GM18508 (cell line): ENCODE data around the gene TRIP6.

Experiments used
- ATAC-seq: cut with Tn5 transposase; IDR thresholded peaks from one replicate; pipeline ENCODE4 v1.9.1; 2021; ENCODE audit warnings: moderate number of reproducible peaks; ENCODE audit not compliant: insufficient read depth, unreplicated experiment

TRIP6 gene

DNA sequence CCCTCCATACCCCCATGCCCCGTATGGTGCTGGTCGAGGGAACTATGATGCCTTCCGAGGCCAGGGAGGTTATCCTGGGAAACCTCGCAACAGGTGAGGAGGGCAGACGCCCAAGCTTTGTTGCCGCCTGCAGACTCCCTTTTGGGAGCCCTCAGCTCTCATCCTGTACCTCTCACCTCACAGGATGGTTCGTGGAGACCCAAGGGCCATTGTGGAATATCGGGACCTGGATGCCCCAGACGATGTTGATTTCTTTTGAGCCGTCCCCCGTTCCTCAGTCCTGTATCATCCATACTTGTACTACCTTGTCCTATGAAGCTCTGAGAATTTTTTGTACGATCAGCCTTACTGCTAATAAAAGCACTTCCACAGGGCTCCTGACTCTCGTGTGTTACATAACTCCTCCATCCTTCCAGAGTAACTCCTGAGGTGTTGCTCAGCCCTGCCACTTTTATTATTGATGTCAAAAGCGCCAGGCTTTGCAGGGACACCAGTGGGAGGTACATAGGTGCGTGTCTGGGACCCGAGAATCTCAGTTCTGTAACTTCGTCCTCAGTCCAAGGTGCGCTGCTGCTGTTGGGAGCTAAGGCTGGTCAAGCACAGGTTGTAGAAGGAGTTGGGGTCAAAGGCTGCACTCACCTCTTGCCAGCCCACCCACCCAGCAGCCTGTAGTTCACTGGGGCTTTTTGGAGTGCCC is 21.3 kb downstream of the TRIP6 start:
- ATAC-seq: no peak

GRCh38 chr7:100888988-100889750 is 22.0 kb downstream of the TRIP6 start, which contains the start of gene UFSP1:
Gene UFSP1, minus strand, starts transcription at chr7:100889715. Its CDS starts 444 bp downstream, at chr7:100889271.
- no peak for ATAC-seq

DNA sequence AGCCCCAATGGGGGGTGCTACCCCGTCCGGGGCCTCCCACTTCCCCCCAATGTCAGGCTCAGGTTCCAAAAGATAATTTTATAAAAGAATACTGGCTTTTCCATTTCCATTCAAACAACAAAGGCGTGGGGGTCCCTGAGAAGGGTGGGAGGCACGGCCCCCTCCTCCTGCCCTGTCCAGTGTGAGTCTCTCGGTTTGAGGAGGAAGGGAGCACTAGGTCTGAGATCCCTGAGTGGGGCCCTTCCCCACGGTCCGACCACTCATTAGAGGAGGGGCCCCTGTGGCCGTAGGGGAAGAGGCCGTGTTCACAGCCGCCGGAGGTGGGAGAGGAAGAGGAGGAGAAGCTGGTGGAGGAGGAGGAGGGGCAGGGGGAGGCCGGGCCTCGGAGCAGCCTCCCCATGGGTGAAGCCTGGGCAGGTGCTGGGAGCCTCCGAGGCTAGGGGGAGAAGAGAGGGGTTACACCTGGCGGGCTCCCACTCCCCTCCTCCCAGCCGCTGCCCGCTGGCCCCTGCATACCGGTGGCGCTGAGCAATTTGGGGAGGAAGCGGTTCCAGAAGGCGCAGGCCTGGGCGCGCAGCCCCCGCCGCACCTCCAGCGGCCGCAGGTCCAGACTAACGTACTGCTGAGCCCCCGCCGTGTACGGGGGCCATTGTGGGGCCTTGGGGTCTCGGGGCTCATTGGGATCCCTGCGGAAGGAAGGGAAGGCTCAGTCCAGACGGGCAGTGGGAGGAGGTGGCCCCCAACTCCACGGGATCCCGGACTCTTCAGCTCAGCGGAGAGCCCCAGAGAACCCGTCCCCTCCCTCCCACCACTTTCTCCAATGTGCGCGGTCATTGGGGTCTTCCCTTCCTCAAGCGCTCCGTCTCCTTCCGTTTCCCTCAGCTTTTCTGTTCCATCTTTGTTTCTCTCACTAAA is 23.7 kb downstream of the TRIP6 start:
- no peak for ATAC-seq

- no peak for ATAC-seq
Measured at GRCh38 chr7:100891568-100892247, 24.5 kb downstream of the TRIP6 start.

- no peak for ATAC-seq
Measured at GRCh38 chr7:100892364-100893317, 25.5 kb downstream of the TRIP6 start.

DNA sequence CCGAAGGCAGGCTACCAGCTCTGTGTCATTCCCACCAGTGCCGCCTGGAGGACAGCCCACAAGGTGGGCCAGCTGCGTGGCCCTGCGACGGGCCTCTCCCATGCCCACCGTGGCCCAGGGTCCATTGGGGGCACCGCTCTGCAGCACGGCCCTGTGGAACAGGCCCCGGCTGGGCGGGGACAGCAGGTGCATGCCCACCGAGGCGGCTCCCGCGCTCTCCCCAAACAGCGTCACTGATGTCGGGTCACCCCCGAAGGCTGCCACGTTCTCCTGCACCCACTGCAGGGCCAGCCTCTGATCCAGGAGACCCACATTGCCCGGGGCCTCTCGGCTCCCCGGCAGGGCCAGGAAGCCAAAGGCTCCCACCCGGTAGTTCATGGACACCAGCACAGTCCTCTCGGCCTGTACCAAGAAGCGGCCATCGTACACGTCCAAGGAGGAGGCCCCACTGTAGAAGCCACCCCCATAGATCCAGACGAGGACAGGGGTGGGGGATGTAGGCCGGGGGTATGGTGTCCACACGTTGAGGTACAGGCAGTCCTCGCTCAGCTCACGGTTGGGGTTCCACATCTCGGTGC is 26.2 kb downstream of the TRIP6 start:
- ATAC-seq: no peak

DNA sequence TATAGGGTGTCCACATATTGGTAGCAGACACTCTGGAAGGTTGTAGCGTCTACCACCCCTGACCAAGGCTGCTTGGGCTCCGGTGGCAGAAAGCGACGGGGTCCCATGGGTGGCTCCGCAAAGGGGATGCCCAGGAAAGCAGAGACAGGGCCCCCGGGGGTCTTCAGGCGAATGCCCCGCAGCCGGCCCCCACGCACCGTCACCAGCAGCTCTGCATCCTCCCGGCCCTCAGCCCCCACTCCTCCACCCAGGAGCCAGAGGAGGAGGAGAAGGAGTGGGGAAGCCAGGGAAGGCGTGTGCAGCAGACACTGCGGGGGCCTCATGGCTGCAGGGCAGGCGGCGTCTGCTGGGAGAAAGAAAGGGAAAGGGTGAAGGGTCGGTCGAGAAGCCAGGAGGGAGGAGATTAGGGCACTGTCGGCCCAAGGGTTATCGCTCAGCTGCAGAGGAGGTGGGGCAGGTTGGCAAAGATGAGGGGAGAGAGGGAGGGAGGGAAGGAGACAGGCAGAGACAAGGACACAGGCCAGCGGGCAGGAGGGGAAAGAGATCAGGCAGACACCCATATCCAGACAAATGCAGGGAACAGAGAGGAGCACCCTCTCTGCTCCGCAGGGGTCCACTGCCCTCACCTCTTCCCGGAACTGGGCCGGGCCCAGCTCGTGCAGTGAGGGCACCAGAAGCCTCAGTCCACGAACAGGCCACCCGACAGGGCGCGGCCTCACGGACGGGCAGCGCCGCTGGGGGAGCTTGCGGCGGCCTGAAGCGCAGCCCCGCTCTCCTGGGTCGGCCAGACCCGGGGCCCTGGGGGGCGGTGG is 26.9 kb downstream of the TRIP6 start:
- ATAC-seq: no peak

DNA sequence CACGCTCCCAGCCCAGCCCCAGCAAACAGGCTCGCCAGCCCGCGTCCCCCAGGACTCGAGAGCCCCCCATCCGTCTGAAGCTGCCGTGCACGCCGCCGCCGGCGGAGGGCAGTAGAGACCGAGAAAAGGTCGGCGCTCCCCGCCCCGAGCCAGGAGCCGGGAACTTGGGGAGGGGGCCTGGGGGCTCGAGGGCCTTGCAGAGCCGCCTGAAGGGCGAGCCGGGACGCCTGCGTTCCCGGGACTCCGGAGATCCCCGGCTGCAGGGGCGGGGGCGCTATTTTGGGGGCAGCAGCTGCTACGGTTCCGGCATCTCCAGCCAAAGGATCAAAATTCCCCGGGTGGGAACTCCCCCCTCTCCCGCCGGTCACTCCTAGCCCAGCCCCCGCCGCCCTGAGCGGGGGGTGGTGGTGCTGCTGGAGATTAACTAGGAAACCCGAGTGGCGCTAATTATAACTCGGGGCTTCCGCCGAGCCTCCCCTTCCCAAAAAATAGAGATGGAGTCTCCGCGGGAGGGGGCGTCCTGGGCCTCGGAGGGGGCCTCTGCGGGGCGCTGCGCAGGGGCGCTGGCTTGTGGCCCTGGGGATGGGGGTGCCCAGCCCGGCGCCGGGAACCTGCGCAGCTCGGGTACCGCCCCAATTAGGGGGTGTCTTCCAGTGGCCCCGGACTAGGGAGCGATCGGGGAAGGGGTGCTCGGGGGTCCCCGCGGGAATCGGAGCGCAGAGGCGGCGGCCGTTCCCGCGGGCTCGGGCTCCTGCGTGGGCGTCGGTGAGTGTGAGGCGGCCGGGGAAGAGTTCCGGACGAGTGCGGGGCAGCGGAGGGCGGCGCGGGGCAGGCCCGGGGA is 27.9 kb downstream of the TRIP6 start:
- ATAC-seq: no peak

GRCh38 chr7:100895701-100895955 is 28.4 kb downstream of the TRIP6 start, which contains the start of gene ACHE:
Gene ACHE, minus strand, starts transcription at chr7:100895888. Its CDS starts 1,656 bp downstream, at chr7:100894232.
- no peak for ATAC-seq

- ATAC-seq: no peak
Measured at GRCh38 chr7:100895956-100896731, 29.0 kb downstream of the TRIP6 start.

DNA sequence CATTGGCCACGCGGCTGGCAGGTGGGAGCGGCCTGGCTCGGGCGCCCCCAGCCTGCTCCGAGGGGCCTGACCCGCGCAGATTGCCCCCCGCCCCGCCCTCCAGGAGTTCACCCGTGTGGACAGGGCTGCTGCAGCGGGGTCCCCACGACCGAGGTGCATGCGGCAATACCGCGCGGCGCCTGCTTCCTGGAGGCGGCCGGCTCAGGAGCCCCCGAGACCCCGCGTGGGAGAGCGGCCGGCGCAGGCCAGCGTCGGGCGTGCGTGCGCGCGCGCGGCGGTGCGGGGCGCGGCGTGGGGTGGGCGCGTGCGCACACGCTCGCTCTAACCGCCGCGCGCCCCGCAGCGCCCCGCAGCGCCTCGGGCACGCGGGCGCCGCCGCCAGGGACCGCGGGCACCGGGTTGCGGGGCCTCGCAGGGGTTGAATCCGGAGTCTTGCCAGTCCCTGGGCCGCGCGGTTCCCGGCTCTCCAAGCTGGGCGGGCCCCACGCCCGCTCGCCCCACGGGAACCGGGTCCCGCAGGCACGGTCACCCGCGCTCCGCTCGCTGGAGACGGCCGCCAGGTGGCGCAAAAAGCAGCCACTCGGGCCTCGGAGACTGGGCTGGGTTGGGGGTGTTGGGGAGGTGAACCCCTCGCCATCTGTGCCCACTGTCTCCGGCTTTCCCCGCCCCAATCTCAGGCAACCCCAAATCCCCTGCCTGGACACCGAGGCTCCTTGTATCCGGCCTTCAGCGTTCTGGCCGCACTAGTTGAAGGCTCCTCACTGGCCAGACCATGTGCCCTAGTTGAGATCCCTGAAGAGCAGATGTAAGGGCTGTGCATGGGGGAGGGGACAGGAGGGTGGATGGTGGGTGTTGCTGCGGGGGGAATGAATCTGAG is 29.8 kb downstream of the TRIP6 start:
- ATAC-seq: no peak

DNA sequence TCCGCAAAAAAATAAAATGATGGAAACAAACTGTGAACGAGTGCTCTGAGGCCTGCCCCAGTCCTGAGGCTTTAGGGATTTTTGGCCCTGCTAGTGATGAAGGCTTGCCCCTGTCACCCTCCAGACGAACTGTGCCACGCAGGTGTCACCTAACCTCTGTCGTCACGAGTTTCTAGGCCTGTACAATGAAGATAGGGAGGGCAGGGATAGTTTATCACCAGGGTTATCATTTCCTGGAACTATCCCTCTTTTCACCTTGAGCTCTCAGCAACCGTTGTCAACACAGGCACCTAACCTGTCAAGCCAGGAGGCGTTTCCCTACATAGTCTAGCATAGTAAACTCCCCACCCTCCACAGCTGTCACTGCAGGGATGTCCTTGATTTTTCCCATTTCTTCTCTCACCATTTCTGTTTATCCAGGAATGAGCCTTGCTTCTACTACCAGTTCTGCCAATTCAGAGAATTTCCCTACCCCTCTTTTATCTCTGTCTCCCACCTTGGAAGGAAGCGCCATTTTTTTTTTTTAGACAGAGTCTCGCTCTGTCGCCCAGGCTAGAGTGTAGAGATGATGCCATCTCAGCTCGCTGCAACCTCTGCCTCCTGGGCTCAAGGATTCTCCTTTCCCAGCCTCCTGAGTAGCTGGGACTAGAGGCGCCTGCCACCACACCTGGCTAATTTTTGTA is 30.7 kb downstream of the TRIP6 start:
- ATAC-seq: no peak

DNA sequence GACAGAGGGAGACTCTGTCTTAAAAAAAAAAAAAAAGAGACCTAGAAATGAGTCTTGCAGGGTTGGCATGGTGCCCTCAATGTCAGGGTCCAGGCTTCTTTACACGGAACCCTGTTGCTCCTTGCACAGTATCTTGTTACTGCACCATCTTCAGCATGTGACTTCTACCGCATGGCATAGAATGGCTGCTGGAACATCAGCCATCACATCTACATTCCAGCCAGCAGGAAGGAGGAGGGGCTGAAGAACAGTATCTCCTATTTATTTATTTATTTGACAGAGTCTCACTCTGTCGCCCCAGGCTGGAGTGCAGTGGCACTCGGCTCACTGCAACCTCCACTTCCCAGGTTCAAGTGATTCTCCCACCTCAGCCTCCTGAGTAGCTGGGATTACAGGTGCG is 32.2 kb downstream of the TRIP6 start:
- no peak for ATAC-seq

DNA sequence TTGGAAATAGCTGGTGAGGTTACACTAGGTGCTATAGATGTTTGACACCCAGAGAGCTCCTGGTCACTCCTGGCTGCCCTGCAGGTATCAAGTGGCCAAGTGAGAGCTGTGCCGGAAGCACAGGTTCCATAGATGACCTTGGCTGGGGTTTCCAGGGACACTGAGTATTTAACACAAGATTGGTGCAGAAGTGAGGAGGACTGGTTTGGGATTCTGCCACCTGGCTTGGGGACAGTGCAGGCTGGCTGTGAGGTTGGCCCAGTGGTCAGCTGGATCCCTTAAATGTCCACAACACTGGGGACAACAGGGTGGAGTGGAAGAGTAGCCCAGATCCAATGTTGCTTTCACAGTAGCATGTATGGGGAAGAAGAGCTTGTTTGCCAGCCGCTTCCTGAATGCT is 33.8 kb downstream of the TRIP6 start:
- no peak for ATAC-seq

DNA sequence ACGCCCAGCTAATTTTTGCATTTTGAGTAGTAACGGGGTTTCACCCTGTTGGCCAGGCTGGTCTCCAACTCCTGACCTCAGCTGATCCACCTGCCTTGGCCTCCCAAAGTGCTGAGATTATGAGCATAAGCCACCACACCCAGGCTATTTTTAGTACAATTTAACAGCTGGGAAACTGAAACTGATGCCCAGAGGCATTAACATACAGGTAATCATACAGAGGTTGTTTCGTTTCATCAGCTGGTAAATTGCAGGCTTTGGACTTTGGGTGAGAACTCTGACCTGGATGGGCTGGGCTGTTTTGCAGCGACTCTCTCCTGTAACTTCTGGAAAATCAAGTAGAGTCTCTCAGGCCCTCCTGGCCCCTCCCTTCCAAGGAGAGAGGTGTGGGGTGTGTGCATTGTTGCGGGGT is 34.7 kb downstream of the TRIP6 start:
- no peak for ATAC-seq
